Ovary (tissue), 3 donors: ENCODE measurements around the gene TAGAP.

Source experiments
- CTCF ChIP-seq, 3 donors: fragments of 450-650 bp in 2 of 3; fragments of 200-600 bp in 1 of 3; IDR thresholded peaks; one replicate each; pipeline versions ENCODE4 v1.5.1 to v1.8.0; 2016 to 2022; ENCODE audit warnings: antibody characterized with exemption in 3 of 3, mild to moderate bottlenecking in 1 of 3
- EP300 ChIP-seq: sonication (generic); formaldehyde crosslinking; IDR thresholded peaks from one replicate; pipeline ENCODE4 v1.6.1; 2017; ENCODE audit warnings: antibody characterized with exemption
- POLR2A ChIP-seq: fragments of 450-650 bp; IDR thresholded peaks from one replicate; pipeline ENCODE4 v1.6.1; 2017; ENCODE audit warnings: antibody characterized with exemption, mild to moderate bottlenecking, moderate library complexity
- donor health status: DM: no; HTN: no; CAD: no.

GRCh38 chr6:159083146-159083545, 38.4 kb upstream of the TAGAP start:
- TF ChIP-seq EP300 (no peak), CTCF (IDR thresholded peaks at IDR 0.05) (no peak), POLR2A (no peak)
